HepG2 (cell line): ENCODE results near the gene SEL1L2.

ENCODE experiments used
- ATM ChIP-seq: fragments of 450-650 bp; IDR thresholded peaks from 2 replicates; pipeline ENCODE4 v1.7.1; 2017; ENCODE audit warnings: mild to moderate bottlenecking, borderline replicate concordance
- CTCF ChIP-seq: sonication (generic); formaldehyde crosslinking; IDR thresholded peaks from 2 replicates; pipeline ENCODE4 v1.5.0; 2020; ENCODE audit warnings: mild to moderate bottlenecking, missing genetic modification reagents, moderate library complexity
- EP300 ChIP-seq, 3 experiments: sonication (generic) in 1 of 3; formaldehyde crosslinking in 1 of 3; IDR thresholded peaks; 2 replicates each; pipeline versions ENCODE4 v1.5.1 to v1.6.1; 2011 to 2020; ENCODE audit warnings: low read depth in 2 of 3, low read length in 2 of 3, borderline replicate concordance in 1 of 3, improper control_type of control experiment in 1 of 3, mild to moderate bottlenecking in 1 of 3, missing genetic modification reagents in 1 of 3, moderate library complexity in 1 of 3
- HIVEP1 ChIP-seq: sonication (generic); formaldehyde crosslinking; IDR thresholded peaks from 2 replicates; pipeline ENCODE4 v1.4.0; 2020; ENCODE audit warnings: mild to moderate bottlenecking, missing genetic modification reagents
- JUNB ChIP-seq: sonication (generic); formaldehyde crosslinking; IDR thresholded peaks from 2 replicates; pipeline ENCODE4 v1.8.0; 2022; ENCODE audit warnings: missing genetic modification reagents, mild to moderate bottlenecking, borderline replicate concordance
- KAT8 ChIP-seq: IDR thresholded peaks from 2 replicates; pipeline ENCODE4 v1.6.1; 2016; ENCODE audit warnings: missing genetic modification reagents, missing compliant biosample characterization
- POLR2AphosphoS5 ChIP-seq: IDR thresholded peaks from 2 replicates; pipeline ENCODE4 v1.6.1; 2012; ENCODE audit warnings: low read depth, low read length
- RCOR2 ChIP-seq: IDR thresholded peaks from 2 replicates; pipeline ENCODE4 v1.6.1; 2016; ENCODE audit warnings: missing biosample characterization, missing genetic modification reagents
- TGIF2 ChIP-seq: IDR thresholded peaks from 2 replicates; pipeline ENCODE4 v1.6.1; 2016; ENCODE audit warnings: control low read depth, missing compliant biosample characterization
- ZSCAN29 ChIP-seq: sonication (generic); formaldehyde crosslinking; conservative IDR thresholded peaks from 2 replicates; pipeline ENCODE4 v1.4.0; 2020; ENCODE audit warnings: mild to moderate bottlenecking, missing genetic modification reagents

DNA sequence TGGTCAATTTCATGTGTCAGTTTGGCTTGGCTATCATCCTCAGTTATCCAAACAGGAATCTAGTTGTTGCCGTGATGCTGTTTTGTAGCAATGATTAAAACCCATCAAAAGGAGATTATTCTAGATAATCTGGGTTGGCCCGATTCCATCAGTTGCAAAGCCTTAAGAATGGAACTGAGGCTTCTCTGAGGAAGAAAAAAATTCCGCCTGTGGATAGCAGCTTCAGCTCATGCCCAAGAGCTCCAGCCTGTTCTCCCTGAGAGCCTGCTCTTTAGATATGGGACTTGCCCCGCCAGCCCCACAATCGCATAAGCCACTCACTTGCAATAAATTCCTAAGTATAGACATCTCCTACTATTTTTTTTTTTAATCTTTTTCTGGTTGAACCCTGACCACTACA lies 61.5 kb downstream of the SEL1L2 start:
- TF ChIP-seq ATM (no peak), ZSCAN29 (CRISPR knock-in tag) (no peak), CTCF (CRISPR knock-in tag) (no peak), TGIF2 (CRISPR knock-in tag) (no peak), JUNB (CRISPR knock-in tag) (no peak), HIVEP1 (CRISPR knock-in tag) (no peak), POLR2AphosphoS5 (no peak), EP300 (IDR thresholded peaks at IDR 0.05; ENCODE audit: low read depth in 2 of 2, low read length in 2 of 2) (no peak), EP300 (CRISPR knock-in tag; IDR thresholded peaks at IDR 0.05; ENCODE audit: borderline replicate concordance) (no peak), RCOR2 (no peak), KAT8 (CRISPR knock-in tag) (no peak)
